Measurements from ENCODE around the gene EI24. TPM values are rescaled to one million over a fixed set of nuclear protein-coding genes. Genes with fewer than 3 reads are reported as not detected.

The EI24 gene
- total RNA-seq, 1 donor from 2014 or later: 63.3 TPM

- Mint-ChIP-seq H3K36me3 (ENCODE audit: unreplicated experiment) (no peaks in the 10 kb centered on the region), H3K4me3 (ENCODE audit: unreplicated experiment) (no peak overlapping the region), H3K9me3 (ENCODE audit: unreplicated experiment) (peaks cover 3% of the 10 kb centered on the region), H3K4me1 (ENCODE audit: low read depth, unreplicated experiment) (peaks cover 4% of the 10 kb centered on the region), H3K27ac (ENCODE audit: unreplicated experiment) (no peak overlapping the region), H3K27me3 (ENCODE audit: unreplicated experiment) (no peaks in the 10 kb centered on the region)
- DNase-seq: no peak
- TF ChIP-seq, protein P1, sequence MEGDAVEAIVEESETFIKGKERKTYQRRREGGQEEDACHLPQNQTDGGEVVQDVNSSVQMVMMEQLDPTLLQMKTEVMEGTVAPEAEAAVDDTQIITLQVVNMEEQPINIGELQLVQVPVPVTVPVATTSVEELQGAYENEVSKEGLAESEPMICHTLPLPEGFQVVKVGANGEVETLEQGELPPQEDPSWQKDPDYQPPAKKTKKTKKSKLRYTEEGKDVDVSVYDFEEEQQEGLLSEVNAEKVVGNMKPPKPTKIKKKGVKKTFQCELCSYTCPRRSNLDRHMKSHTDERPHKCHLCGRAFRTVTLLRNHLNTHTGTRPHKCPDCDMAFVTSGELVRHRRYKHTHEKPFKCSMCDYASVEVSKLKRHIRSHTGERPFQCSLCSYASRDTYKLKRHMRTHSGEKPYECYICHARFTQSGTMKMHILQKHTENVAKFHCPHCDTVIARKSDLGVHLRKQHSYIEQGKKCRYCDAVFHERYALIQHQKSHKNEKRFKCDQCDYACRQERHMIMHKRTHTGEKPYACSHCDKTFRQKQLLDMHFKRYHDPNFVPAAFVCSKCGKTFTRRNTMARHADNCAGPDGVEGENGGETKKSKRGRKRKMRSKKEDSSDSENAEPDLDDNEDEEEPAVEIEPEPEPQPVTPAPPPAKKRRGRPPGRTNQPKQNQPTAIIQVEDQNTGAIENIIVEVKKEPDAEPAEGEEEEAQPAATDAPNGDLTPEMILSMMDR (IDR thresholded peaks at IDR 0.05; ENCODE audit: partially characterized antibody, unreplicated experiment): no peak
Measured at GRCh38 chr11:125586623-125587022, 17.3 kb downstream of the EI24 start.

DNA sequence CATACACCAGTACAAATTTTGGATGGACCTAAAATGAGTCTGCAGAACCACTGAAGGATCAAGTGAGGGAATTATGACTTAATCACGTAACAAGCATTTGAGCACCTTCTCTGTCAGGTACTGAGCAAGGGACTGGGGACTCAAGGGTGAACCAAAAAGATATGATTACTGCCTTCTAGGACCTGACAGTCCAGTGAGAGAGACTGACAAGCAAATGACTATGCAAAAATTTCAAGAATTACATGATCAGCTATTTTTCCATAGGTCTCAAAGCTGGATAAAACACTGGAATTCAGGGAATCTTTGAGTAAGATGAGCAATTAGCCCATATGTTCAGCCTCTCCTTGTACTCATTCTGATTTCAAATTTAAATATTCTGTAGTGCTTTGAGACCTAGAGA, 18.2 kb downstream of the EI24 start:
- no peak for DNase-seq
- H3K36me3 Mint-ChIP-seq (ENCODE audit: unreplicated experiment): no peaks in the 10 kb centered on the region
- no peak overlapping the region for H3K27ac Mint-ChIP-seq (ENCODE audit: unreplicated experiment)
- H3K4me1 Mint-ChIP-seq (ENCODE audit: low read depth, unreplicated experiment): peaks cover 4% of the 10 kb centered on the region
- H3K27me3 Mint-ChIP-seq (ENCODE audit: unreplicated experiment): no peaks in the 10 kb centered on the region
- H3K9me3 Mint-ChIP-seq (ENCODE audit: unreplicated experiment): peaks cover 8% of the 10 kb centered on the region
- no peak overlapping the region for H3K4me3 Mint-ChIP-seq (ENCODE audit: unreplicated experiment)
- TF ChIP-seq, protein P1 (IDR thresholded peaks at IDR 0.05; ENCODE audit: partially characterized antibody, unreplicated experiment): no peak

- H3K27ac Mint-ChIP-seq (ENCODE audit: unreplicated experiment): no peak overlapping the region
- H3K4me3 Mint-ChIP-seq (ENCODE audit: unreplicated experiment): no peak overlapping the region
- TF ChIP-seq, protein P1 (IDR thresholded peaks at IDR 0.05; ENCODE audit: partially characterized antibody, unreplicated experiment): no peak
- no peaks in the 10 kb centered on the region for H3K27me3 Mint-ChIP-seq (ENCODE audit: unreplicated experiment)
- no peak for DNase-seq
- peaks cover 8% of the 10 kb centered on the region for H3K9me3 Mint-ChIP-seq (ENCODE audit: unreplicated experiment)
- no peaks in the 10 kb centered on the region for H3K36me3 Mint-ChIP-seq (ENCODE audit: unreplicated experiment)
- peaks cover 7% of the 10 kb centered on the region for H3K4me1 Mint-ChIP-seq (ENCODE audit: low read depth, unreplicated experiment)
Measured at GRCh38 chr11:125588505-125588904, 19.2 kb downstream of the EI24 start.

DNA sequence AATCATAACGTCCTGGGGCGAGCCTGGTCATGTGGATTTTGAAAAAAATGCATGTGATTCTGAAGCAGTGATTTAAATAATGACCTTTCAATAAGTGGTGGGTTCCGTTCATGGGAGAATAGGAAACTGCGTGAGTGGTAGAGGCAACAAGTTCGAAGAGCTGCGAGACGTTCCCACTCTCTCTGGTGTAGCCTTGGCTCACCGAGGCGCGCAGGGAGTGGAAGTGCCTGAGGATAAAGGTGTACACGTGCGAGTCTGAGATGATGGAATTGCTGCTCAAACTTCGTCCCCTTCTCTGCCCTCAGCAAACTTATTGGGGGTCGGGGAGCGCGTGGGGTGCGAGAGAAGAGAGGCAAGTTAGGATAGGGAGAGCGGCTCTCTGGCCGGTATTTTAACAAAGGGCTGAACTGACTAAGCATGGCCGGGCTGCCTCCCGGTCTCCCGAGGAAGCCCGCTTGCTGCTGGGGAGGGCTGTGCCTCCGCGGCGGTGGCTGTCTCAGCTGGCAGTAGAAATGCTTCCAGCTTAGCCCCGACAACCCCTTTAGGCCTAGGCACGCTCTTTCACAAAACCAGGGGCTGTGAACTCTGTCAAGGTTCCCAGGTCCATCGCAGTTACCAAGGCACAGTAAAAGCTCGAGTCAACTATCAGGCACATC, 22.5 kb downstream of the EI24 start:
- H3K27ac Mint-ChIP-seq (ENCODE audit: unreplicated experiment): peak overlapping the region; percentile 96
- TF ChIP-seq, protein P1 (IDR thresholded peaks at IDR 0.05; ENCODE audit: partially characterized antibody, unreplicated experiment): no peak
- H3K36me3 Mint-ChIP-seq (ENCODE audit: unreplicated experiment): no peaks in the 10 kb centered on the region
- H3K27me3 Mint-ChIP-seq (ENCODE audit: unreplicated experiment): no peaks in the 10 kb centered on the region
- H3K4me1 Mint-ChIP-seq (ENCODE audit: low read depth, unreplicated experiment): peaks cover 11% of the 10 kb centered on the region
- peak overlapping the region; percentile 96 for H3K4me3 Mint-ChIP-seq (ENCODE audit: unreplicated experiment)
- H3K9me3 Mint-ChIP-seq (ENCODE audit: unreplicated experiment): peaks cover 8% of the 10 kb centered on the region
- DNase-seq: peak; percentile 47

GRCh38 chr11:125592305-125593113, 23.2 kb downstream of the EI24 start, which contains the start of gene STT3A:
Gene STT3A (plus strand): TSS chr11:125592852. CDS start chr11:125595916, 3,064 bp downstream.
- H3K4me3 Mint-ChIP-seq (ENCODE audit: unreplicated experiment): peak within 1 kb of the TSS; percentile 96
- H3K36me3 Mint-ChIP-seq (ENCODE audit: unreplicated experiment): no peaks in the 10 kb centered on the region

More at GRCh38 chr11:125592305-125593113, 23.2 kb downstream of the EI24 start, which contains the start of gene STT3A:
- DNase-seq: peak; percentile 97
- peak within 1 kb of the TSS; percentile 96 for H3K27ac Mint-ChIP-seq (ENCODE audit: unreplicated experiment)
- H3K4me1 Mint-ChIP-seq (ENCODE audit: low read depth, unreplicated experiment): peaks cover 11% of the 10 kb centered on the region
- TF ChIP-seq, protein P1 (IDR thresholded peaks at IDR 0.05; ENCODE audit: partially characterized antibody, unreplicated experiment): no peak
- H3K9me3 Mint-ChIP-seq (ENCODE audit: unreplicated experiment): peaks cover 8% of the 10 kb centered on the region
- no peaks in the 10 kb centered on the region for H3K27me3 Mint-ChIP-seq (ENCODE audit: unreplicated experiment)
